HUES6 (cell line): ENCODE measurements around the gene TSGA10IP.

ENCODE experiments used
- H3K27ac ChIP-seq: 2 replicates; pipeline ENCODE4 v1.7.0; 2013; ENCODE audit warnings: low read depth, mild to moderate bottlenecking, low read length, inconsistent platforms
- H3K27me3 ChIP-seq: 2 replicates; pipeline ENCODE4 v1.6.1; 2013; ENCODE audit warnings: low read length; ENCODE audit not compliant: control insufficient read depth, insufficient read depth
- H3K36me3 ChIP-seq: 2 replicates; pipeline ENCODE4 v1.6.1; 2013; ENCODE audit warnings: low read length; ENCODE audit not compliant: control insufficient read depth, insufficient read depth
- H3K4me1 ChIP-seq: 2 replicates; pipeline ENCODE4 v1.6.1; 2013; ENCODE audit warnings: low read length; ENCODE audit not compliant: control insufficient read depth, insufficient read depth
- H3K4me3 ChIP-seq: 2 replicates; pipeline ENCODE4 v1.5.1; 2013; ENCODE audit warnings: low read depth, low read length
- H3K9ac ChIP-seq: one replicate; pipeline ENCODE4 v1.6.1; 2013; ENCODE audit warnings: mild to moderate bottlenecking, low read length
- H3K9me3 ChIP-seq: 2 replicates; pipeline ENCODE4 v1.6.1; 2013; ENCODE audit warnings: low read depth, low read length; ENCODE audit not compliant: control insufficient read depth, insufficient read depth

TSGA10IP gene

GRCh38 chr11:65918211-65919140 lies 26.8 kb upstream of the TSGA10IP start, which contains the start of gene C11orf68:
C11orf68 (minus strand) TSS chr11:65919062; CDS start chr11:65919031, 31 bp downstream.
- H3K9me3 ChIP-seq = no peaks in the 10 kb centered on the region

GRCh38 chr11:65919141-65919572 lies 26.1 kb upstream of the TSGA10IP start, which contains the start of gene DRAP1:
DRAP1 (plus strand) TSS chr11:65919426; CDS start chr11:65919502, 76 bp downstream.
- H3K4me3 ChIP-seq = peak within 1 kb of the TSS; percentile 96
- no peaks in the 10 kb centered on the region for H3K9me3 ChIP-seq
- H3K4me1 ChIP-seq = peaks cover 37% of the 10 kb centered on the region
- H3K27ac ChIP-seq = peak within 1 kb of the TSS; percentile 85
- H3K27me3 ChIP-seq = no peaks in the 10 kb centered on the region
- H3K36me3 ChIP-seq = peaks cover 24% of the 10 kb centered on the region
- peak within 1 kb of the TSS; percentile 90 for H3K9ac ChIP-seq

More at GRCh38 chr11:65918211-65919140, 26.8 kb upstream of the TSGA10IP start, which contains the start of gene C11orf68:
- Histone ChIP-seq H3K27me3 (no peaks in the 10 kb centered on the region), H3K4me3 (peak within 1 kb of the TSS; percentile 96), H3K36me3 (peaks cover 23% of the 10 kb centered on the region), H3K4me1 (peaks cover 37% of the 10 kb centered on the region), H3K9ac (peak within 1 kb of the TSS; percentile 90), H3K27ac (peak within 1 kb of the TSS; percentile 85)

DNA sequence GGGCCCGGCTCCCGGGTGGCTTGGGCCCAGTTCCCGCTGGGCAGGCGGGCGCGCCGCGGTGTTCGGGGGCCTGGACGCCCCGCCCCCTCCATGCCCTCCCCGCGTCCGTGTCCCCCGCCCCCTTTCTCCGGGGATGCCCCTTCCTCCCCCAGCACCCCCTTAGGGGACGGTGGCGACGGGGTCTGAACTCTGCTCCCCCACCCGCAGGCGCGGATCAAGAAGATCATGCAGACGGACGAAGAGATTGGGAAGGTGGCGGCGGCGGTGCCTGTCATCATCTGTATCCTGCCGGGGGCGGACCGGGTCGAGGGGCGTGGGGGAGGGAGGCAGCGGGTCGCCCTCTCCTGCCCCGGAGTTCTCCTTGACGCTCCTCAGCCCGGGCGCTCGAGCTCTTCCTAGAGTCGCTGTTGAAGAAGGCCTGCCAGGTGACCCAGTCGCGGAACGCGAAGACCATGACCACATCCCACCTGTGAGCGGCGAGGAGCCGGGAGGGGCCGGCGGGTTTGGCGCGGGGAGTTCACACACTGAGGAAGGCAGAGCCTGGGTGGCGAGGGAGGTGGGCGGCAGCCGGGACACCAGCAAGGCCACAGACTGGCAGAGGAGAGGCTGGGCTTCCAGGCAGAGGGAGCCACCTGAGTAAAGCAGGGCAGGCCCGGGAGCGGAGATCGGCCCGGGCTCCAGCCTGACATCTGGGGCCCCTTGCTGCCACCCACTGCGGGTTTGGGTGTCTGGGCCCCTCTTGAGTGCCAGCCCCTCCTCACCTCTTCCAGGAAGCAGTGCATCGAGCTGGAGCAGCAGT lies 25.5 kb upstream of the TSGA10IP start:
- Histone ChIP-seq H3K27ac (no peak overlapping the region), H3K4me1 (peaks cover 36% of the 10 kb centered on the region), H3K9ac (peak overlapping the region; percentile 70), H3K9me3 (no peaks in the 10 kb centered on the region), H3K36me3 (peaks cover 24% of the 10 kb centered on the region), H3K4me3 (peak overlapping the region; percentile 82), H3K27me3 (no peaks in the 10 kb centered on the region)

DNA sequence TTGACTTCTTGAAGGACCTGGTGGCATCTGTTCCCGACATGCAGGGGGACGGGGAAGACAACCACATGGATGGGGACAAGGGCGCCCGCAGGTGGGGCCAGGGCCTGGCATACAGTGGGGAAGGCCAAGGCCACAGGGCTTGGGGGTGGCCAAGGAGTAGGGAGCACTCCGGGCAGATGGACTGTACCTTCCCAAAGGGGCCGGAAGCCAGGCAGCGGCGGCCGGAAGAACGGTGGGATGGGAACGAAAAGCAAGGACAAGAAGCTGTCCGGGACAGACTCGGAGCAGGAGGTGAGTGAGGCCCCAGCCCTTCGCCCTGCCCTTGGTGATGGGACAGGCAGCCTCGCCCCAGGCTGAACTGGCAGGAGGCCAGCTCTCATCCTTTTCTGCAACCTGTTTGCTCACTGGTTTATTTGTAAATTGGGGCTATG lies 24.9 kb upstream of the TSGA10IP start:
- Histone ChIP-seq H3K4me1 (peaks cover 30% of the 10 kb centered on the region), H3K9me3 (no peaks in the 10 kb centered on the region), H3K27me3 (no peaks in the 10 kb centered on the region), H3K36me3 (peaks cover 24% of the 10 kb centered on the region), H3K27ac (no peak overlapping the region), H3K9ac (peak overlapping the region; percentile 70), H3K4me3 (peak overlapping the region; percentile 82)

GRCh38 chr11:65921033-65921555 lies 24.2 kb upstream of the TSGA10IP start:
- Histone ChIP-seq H3K27me3 (no peaks in the 10 kb centered on the region), H3K27ac (no peak overlapping the region), H3K9ac (no peak overlapping the region), H3K4me3 (no peak overlapping the region), H3K36me3 (peaks cover 24% of the 10 kb centered on the region), H3K9me3 (no peaks in the 10 kb centered on the region), H3K4me1 (peaks cover 23% of the 10 kb centered on the region)

DNA sequence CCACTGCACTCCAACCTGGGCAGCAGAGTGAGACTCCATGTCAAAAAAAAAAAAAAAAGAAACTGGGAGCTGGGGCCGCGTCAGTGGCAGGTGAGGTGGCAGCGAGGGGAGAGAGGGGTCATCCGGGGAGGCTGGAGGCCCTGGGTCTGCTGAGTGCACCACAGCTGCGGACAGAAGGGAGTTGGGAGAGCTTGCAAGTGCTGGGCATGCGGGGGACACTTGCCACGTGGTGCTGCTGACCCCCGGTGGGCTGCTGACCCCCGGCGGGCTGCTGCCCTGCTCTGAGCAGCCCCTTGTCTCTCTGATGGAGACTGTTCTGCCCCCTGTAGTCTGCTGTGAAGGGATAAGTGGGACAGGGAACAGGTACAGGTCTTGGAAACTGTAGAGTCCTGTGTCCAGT lies 23.4 kb upstream of the TSGA10IP start:
- Histone ChIP-seq H3K36me3 (peaks cover 24% of the 10 kb centered on the region), H3K9me3 (no peaks in the 10 kb centered on the region), H3K4me3 (no peak overlapping the region), H3K27me3 (no peaks in the 10 kb centered on the region), H3K9ac (no peak overlapping the region), H3K4me1 (peaks cover 20% of the 10 kb centered on the region), H3K27ac (no peak overlapping the region)

DNA sequence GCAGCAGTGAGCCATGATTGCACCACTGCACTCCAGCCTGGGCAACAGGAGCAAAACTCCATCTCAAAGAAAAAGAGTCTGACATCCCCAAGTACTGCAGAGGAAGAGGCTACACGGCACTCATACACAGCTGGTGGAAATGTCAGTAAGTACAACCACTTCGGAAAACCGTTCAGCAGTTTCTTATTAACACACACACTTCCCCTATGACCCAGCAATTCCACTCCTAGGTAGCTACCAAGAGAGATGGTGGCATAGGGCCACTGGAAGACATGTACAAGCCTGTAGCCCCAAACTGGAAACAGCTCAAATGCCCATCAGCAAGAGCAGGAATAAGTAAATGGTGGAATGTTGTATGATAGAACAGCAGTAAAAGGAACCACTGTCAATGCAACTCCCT lies 22.7 kb upstream of the TSGA10IP start:
- no peaks in the 10 kb centered on the region for H3K27me3 ChIP-seq
- no peaks in the 10 kb centered on the region for H3K9me3 ChIP-seq
- no peak overlapping the region for H3K27ac ChIP-seq
- no peak overlapping the region for H3K9ac ChIP-seq
- H3K4me1 ChIP-seq = peaks cover 16% of the 10 kb centered on the region
- no peak overlapping the region for H3K4me3 ChIP-seq
- H3K36me3 ChIP-seq = peaks cover 24% of the 10 kb centered on the region

GRCh38 chr11:65925397-65925796 lies 19.9 kb upstream of the TSGA10IP start:
- Histone ChIP-seq H3K4me3 (no peak overlapping the region), H3K9ac (no peak overlapping the region), H3K9me3 (no peaks in the 10 kb centered on the region), H3K27ac (no peak overlapping the region), H3K4me1 (peaks cover 7% of the 10 kb centered on the region), H3K36me3 (peaks cover 23% of the 10 kb centered on the region), H3K27me3 (no peaks in the 10 kb centered on the region)

GRCh38 chr11:65927904-65928397 lies 17.3 kb upstream of the TSGA10IP start:
- peaks cover 20% of the 10 kb centered on the region for H3K4me1 ChIP-seq
- H3K27me3 ChIP-seq = no peaks in the 10 kb centered on the region
- H3K36me3 ChIP-seq = peaks cover 6% of the 10 kb centered on the region
- no peak overlapping the region for H3K4me3 ChIP-seq
- H3K27ac ChIP-seq = no peak overlapping the region
- H3K9me3 ChIP-seq = no peaks in the 10 kb centered on the region
- no peak overlapping the region for H3K9ac ChIP-seq

- no peaks in the 10 kb centered on the region for H3K36me3 ChIP-seq
- H3K4me3 ChIP-seq = no peak overlapping the region
- H3K27ac ChIP-seq = no peak overlapping the region
- no peaks in the 10 kb centered on the region for H3K27me3 ChIP-seq
- H3K9ac ChIP-seq = no peak overlapping the region
- H3K9me3 ChIP-seq = no peaks in the 10 kb centered on the region
- peaks cover 20% of the 10 kb centered on the region for H3K4me1 ChIP-seq
These were observed 16.6 kb upstream of the TSGA10IP start for GRCh38 chr11:65928667-65929066.
